HG03558 (cell line): ENCODE measurements around the gene ABHD2.

Source experiments
- ATAC-seq: cut with Tn5 transposase; IDR thresholded peaks from one replicate; pipeline ENCODE4 v1.9.1; 2021; ENCODE audit warnings: moderate number of reproducible peaks; ENCODE audit not compliant: unreplicated experiment; ENCODE audit errors: extremely low read depth

The ABHD2 gene

DNA sequence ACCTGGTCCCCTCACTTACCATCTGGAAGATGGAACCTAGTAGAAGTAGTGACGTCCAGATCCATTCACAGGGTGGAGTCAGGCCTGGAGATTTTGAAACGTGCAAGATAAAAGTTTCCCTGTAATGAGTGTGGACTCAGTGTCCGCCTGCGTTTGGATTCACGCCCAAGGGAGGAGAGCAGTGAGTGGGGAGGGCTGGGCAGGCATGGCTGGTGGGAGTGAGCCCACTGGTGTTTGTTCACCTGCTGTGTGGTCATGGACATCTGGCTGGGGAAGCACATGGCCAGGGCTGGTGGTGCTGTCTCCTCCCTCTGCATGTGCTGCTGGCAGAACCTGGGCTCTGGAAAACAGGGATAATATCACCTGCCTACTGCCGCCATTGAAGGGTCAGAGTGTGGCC, 96.1 kb downstream of the ABHD2 start:
- no peak for ATAC-seq

DNA sequence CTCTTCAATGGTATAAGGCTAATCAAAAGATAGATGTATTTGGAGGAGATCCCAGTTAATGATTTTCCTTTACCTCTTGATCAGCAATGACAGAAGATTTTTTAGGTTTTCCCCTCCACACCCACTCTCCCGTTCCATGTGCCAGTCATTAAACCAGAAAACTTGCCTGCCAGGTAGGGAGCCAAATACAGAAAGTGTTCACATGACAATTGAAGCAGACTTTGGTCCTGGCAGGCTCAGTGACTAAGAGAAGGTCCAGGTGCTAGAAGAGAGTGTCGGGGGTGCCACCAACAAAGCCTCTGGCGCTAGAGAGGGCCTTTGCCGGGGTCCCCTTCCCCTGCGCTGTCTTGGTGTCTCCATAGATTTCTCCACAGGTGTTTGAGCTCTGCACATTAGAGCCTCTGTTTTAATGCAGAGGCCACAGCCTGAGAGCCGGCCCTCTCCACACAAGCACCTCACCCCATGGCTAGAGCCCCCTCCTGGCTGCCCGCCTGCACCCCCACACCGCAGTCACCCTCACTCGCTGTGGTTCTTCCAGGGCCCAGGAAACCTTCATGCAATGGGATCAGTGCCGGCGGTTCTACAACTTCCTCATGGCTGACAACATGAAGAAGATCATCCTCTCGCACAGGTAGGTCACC, 96.8 kb downstream of the ABHD2 start:
- no peak for ATAC-seq

DNA sequence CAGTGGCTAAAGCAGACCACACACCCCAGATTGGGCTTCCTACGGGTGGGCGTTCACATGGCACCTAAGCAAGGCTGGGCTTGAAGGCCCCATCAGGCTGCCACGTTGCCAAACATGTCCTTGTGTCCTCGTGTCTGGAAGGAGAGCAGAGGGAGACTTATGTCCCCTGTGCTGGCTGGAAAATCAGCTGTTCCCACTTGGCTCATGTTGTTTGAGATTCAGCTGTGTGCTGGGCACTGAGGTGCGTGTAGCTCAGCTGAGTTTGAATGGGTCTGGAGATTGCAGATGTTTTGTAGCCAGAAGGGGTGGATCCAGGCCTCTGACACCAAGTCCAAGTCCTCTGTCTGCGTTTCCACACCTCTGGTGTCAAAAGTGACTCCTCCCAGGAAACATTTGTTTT, 98.5 kb downstream of the ABHD2 start:
- ATAC-seq, result no peak

DNA sequence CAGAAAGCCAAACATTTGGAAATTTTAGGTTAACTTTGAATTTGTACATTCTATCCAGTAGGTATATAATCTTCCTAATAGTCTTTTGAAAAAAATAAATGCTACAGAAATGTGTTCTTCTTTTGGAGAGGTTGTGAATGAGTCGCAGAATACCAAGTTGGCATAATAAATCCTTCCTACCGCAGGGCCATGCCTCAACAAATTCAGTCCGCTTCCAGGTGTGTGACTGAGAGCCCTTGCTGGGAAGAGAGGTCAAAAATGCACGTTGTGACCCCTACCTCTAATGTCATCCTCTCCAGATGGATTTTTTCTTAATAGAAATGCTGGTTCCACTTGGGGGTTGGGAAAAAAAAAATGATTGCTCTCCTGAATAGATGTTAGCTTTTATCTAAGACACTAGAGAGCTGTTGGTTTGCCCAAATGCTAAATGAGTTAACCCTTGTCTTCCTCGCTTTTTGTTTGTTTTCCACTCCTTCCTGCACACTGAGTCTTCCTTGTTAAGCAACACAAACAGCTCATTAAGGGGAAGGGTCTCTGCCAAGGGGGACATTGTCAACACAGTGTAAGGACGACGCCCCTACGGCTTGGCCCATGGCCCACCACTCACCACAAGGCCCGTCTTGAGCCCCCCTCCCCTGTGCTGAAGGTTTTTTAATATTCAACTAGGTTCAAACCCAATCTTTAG, 99.2 kb downstream of the ABHD2 start:
- ATAC-seq, result no peak

DNA sequence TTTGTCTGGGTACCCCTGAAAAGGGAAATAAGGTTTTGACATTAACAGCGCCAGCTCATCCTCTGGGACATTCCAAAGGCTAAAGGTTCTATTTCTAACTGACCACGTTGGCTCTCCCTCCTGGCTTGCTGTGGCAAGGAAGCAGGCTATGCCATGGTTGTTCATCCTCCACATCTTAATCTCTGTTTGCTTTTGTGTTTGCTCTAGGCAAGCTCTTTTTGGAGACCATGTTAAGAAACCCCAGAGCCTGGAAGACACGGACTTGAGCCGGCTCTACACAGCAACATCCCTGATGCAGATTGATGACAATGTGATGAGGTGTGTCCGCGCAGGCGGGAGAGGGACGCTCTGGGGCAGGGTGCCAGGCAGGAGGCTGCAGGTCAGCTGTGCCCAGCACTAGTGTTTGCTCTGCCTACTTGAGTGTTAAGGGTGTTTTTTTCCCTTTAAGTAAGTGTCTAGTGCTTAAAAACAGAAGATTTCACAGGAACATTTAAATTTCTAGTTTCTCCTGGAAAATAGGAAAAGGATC, 99.8 kb downstream of the ABHD2 start:
- no peak for ATAC-seq

DNA sequence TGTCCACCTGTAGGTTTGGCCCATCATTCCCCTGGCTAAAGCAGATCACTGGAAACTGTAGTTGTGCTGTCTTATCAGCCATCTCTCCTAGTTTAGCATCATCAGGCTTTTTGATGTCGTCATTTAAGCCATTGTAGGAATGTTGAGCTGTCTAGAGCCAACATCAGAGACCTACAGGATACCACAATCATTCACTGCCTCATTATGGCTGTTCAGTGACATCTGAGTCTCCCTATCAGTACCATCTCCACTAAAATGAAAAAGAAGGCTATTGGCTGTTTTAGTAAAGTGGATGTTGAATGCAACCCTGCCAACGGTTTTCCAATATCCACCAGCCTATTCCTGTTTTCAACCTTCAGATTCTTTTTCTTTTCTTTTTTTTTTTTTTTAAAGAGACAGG, 103.9 kb downstream of the ABHD2 start:
- no peak for ATAC-seq

DNA sequence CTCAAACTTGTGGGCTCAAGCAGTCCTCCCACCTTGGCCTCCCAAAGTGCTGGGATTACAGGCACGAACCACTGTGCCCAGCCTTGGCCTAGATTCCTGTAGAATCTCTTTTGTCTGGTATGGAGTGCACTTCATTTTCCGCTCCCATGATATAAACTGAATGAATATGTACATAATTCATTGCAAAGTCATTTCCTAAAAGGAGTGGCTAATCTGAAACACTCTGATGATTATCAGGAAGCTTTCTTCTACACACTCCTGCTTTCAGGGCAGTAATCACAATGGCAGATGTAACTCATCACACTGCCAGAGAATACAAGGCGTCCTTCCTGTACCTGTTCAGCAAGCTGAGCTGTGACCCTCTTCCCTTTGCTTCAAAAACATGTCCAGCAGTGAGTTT, 104.5 kb downstream of the ABHD2 start:
- no peak for ATAC-seq

DNA sequence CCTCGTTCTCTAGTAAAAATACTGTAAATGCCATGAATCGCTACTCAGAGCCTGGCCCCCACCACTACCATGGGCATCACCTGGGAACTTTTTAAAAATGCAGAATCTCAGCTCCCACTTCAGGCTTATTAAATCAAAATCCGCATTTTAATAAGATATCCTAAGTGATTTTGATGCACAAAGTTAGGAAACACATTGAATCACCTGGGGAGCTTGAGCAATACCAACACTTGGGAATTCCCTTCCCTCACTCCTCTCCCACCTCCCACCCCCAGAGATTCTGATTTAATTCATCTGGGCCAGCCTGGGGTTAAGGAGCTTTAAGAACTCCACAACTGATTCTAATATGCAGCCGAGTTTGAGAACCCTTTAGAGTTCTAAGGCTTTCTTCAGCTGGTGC, 106.4 kb downstream of the ABHD2 start:
- no peak for ATAC-seq

DNA sequence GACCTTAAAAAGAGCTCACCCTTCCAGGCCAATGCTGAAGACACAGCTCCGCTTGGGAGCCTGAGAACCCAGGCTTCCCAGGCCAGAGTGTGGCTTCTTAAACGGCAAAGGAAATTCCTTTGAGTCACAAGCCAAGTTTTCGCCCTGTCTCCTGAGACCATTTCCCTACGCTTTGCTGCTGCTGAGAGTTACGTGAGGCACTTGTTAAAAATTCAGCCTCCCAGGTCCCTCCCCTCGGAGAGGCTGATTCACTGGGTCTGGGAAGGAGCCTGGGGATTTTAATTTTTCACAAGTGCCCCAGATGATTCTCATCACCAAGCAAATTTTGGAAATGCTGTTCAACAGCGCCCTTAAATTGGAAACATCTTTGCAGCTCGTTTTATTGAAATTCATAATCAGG, 107.6 kb downstream of the ABHD2 start:
- ATAC-seq, result no peak

DNA sequence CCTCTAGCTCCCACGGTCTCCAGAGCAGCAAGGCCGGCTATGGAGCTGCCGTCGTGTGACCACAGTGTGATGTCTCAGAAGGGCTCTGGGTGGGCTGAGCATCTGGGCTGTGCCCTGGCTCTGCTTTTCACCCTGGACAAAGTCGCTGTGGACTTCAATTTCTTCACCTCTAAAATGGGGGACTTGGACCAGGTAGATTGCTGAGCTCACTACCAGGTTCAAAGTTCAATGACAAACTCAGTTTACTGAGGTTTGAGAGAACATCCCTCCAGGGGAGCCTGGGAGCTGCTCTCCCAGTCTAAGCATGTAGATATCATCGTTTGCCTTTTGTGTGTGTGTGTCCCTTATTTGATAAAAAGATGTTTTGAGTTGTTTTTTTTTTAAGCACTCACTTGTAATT, 108.0 kb downstream of the ABHD2 start:
- ATAC-seq, result no peak

DNA sequence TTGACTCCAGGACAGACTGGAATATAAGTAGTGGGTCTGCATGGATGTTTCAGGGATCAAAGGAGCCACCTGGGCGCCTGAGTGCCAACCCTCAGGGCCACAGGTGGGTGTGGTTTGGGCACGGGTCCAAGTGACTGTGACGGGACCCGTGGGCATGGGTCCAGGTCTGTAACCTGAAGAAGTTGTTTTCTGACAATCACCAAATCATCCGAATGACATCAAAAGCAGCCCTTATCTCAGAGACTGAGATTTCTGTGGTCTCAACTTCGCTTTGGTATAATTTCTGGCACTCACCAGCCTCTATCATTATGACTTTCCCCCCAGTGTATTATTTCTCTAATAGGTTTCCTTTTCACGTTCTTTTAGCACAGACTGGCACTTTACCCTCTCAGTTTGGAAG, 108.7 kb downstream of the ABHD2 start:
- ATAC-seq, result no peak

DNA sequence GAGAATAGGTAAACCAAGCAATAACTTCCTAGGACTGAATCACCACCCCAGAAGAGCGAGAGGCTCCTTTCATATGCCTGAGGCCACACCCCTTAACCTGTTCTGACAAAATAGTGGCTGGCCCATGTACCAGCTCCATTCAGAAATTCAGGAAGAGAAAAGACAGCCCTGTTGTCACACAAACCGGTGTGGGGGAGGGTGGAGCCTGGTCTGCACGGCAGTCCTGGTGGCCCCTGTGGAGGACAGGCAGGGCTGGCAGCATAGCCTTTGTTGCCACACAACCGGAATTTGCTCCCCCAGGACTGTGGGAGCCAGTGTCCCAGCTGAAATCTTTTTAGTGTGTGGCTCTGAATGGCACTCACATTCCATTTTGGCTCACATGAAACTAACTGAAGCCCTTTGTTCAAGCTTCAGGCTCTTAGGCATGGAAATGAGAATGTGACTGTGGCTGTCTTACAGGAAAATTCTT, 109.3 kb downstream of the ABHD2 start:
- ATAC-seq, result no peak

DNA sequence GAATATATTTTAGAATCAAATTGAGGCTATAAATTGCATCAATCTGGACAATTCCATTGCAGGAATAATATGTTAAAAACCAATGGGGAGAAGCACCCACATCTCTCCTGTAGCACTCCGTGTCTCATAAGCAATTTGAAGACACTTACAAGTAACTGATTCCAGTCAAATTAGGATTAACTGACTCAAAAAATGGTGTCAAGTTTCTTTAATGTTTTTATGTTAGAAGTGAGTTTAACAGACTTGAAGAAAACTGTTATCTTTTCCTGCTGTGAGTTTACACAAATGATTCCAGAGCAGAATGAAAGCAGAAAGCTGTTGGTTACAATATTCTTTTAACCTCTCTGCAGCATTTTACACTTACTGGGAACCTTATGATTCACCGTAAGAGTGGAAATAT, 109.9 kb downstream of the ABHD2 start:
- ATAC-seq, result no peak

DNA sequence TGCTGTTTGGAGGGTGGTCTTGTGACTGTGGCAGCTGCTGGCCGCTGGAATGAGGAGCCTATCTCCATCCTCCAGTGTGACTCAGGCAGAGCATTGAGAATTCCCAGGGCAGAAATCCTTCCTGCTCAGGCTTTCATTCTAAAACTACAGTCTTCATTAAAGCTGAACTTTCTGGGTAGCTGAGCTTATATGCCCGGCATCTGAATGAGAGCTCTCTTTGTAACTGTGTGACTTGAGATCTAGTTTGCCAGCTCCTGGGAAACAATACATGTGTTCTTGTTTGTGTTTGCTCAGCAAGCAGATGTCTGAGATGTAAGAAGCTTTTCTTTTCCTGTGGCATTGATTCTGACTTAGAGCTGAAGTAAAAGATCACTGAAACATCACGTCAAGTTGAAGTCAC, 110.7 kb downstream of the ABHD2 start:
- no peak for ATAC-seq

DNA sequence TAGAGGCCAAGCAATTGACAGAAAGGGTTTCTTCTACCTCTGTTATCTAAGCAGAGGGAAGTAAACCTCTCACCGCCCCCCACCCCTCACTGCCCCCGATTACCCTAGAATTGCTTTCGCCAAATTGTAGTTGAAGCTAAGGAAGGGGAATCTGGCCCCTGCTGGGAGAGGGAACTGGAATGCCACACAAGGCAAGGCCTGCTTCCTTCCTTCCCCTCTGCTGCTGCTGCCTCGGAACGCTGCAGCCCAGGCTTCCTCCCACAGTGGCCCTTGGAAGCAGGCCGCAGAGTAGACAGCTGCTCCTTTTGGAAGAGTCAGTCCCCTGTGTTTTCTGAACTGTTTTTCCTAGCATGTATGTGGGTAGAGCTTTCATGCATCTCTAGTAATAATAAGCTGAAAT, 111.5 kb downstream of the ABHD2 start:
- no peak for ATAC-seq

DNA sequence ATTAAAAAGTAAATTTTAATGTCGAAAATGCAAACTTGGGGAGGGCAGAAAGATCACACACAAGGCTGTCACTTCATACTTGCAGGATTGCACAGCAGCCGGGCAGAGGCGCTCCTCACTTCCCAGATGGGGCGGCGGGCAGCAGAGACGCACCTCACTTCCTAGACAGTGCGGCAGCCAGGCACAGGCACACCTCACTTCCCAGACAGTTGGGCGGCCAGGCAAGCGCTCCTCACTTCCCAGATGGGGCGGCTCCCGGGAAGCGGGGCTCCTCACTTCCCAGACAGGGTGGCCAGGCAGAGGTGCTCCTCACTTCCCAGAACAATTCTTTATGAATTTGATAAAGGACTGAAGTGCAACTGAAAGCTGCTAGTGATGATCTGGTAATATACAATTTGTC, 111.9 kb downstream of the ABHD2 start:
- no peak for ATAC-seq

DNA sequence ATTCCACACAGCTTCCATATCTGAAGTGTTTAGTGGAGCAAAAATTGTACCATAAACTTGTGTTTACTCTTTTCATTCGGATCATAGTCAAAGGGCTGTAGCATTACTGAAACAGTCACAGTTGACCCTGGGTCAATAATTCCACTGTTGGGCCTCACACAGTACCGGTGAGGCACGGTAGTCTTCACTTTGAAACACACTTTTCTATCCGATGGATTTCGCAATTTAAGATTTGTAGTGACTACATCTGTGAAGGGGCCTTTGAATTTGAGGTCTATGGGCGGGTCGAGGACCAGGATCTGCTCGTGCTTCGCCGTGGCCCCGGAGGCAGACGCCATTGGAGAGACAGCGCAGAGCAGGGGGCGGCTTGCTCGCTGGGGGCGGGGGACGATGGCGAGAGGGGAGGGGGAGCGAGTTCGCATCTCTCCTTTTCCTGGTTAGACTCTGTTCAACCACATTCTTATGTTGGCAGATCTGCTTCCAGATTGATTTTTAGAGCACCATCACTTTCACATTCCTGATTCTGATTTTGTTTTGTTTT, 113.3 kb downstream of the ABHD2 start:
- no peak for ATAC-seq

DNA sequence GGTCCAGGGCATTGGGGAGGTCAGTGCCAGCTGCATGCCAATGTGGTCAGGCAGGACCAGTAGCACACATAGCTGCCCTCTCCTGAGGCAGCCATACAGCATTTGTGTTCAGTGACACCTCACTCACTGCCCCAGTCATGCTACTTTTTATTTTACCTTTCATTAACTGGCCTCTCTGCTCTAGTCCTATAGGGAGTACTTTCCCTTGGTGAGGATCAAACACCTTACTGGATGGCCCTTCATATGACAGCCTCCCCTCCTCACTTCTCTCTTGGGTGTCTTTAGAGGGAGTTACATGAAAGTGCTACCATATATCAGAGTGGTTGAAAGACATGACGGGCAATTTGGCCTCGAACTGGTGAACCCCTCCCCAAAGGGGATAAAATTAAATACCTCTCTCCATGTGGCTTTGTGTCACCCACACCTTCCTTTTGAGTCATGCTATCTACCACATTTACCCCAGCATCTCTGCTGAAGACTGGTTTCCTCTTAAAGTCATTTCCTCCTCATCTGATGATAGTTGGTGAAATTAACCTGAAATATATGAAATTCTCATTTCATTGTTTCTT, 115.5 kb downstream of the ABHD2 start:
- ATAC-seq, result no peak

DNA sequence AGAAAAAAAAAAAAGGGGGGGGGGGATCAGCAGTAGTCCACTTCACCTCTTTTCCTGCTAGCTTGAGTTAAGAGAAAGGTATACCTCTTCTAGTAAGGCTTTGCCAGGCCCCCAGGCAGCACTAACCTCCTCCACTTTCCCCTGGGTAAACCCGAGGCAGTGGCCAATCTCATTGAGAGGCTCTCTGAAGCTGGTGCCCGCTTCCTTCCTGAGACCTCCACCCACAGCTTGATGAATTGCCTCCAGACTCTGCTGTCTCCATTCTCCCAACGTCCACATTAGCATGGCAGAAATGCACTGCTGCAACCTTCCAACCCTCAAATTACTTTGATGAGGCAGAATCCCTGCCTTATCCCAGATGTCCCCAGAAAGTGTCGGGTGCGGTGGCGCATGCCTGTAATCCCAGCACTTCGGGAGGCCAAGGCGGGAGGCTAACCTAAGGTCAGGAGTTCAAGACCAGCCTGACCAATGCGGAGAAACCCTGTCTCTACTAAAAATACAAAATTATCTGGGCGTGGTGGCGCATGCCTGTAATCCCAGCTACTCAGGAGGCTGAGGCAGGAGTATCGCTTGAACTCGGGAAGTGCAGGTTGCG, 117.8 kb downstream of the ABHD2 start:
- ATAC-seq, result no peak

DNA sequence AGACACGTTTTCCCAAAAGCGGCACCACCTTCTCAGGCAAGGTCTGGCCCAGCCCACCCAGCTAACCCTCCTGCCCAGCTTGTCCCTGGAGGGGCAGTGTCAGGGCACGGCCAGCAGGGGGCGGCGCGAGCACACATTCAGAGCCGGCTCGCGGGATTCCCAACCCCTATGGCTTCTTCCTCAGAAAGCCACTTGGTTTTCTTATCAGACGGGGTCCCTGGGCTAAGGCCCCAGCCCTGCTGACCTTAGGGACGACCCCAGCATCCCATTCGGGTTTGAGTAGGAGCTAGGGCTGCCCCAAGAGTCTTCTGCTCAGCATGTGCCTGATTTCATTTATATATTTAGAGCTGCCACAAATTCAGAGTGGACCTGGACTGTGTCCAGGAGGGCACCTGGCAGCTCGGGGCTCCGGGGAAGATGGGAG, 118.7 kb downstream of the ABHD2 start:
- no peak for ATAC-seq

DNA sequence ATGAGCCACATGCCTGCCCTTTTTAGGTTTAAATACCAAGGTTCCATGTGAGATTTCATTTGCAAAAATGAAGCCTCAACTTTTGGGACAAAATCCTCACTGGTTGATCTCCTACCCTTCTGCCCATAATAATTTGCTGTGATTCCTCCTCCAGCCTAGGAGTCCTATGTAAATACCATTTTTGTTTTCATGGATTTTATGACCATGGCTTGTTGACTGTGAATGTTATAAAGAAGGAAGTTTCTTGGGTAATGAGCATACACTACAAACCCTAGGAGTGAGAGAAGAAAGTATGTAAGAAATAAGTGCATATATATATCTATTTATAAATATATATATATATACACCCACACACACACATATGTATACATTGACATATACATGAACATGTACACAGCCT, 120.0 kb downstream of the ABHD2 start:
- ATAC-seq, result no peak
